H9 (cell line): ENCODE results near the gene CDC27. TPM values are rescaled to one million over a fixed set of nuclear protein-coding genes. Genes with fewer than 3 reads are reported as not detected.
"Not testable (repeated sequence)": the region's sequence is repeated elsewhere in the genome, so short reads cannot be mapped to it uniquely, and the experiment has no call there.

Experiments used
- DNase-seq: peaks from one replicate; pipeline ENCODE4 v3.0.0-alpha.2; 2017
- H2AFZ ChIP-seq: one replicate; pipeline ENCODE4 v1.6.1; 2013; ENCODE audit warnings: mild to moderate bottlenecking, low read length, control low read depth, moderate library complexity
- H2AK5ac ChIP-seq: 2 replicates; pipeline ENCODE4 v1.6.1; 2013; ENCODE audit warnings: low read length, control low read depth, mixed read lengths; ENCODE audit not compliant: insufficient read length
- H2BK120ac ChIP-seq: one replicate; pipeline ENCODE4 v1.6.1; 2013; ENCODE audit warnings: low read depth, mild to moderate bottlenecking, low read length, control low read depth, inconsistent platforms; ENCODE audit not compliant: poor library complexity, severe bottlenecking
- H2BK12ac ChIP-seq: 2 replicates; pipeline ENCODE4 v1.6.1; 2013; ENCODE audit warnings: low read length, control low read depth, mixed read lengths, low read depth; ENCODE audit not compliant: insufficient read length
- H2BK15ac ChIP-seq: 2 replicates; pipeline ENCODE4 v1.6.1; 2013; ENCODE audit warnings: low read depth, low read length, control low read depth
- H2BK20ac ChIP-seq: one replicate; pipeline ENCODE4 v1.6.1; 2013; ENCODE audit warnings: low read depth, mild to moderate bottlenecking, low read length, control low read depth, inconsistent platforms; ENCODE audit not compliant: poor library complexity, severe bottlenecking
- H2BK5ac ChIP-seq: 2 replicates; pipeline ENCODE4 v1.6.1; 2013; ENCODE audit warnings: low read length, control low read depth, mixed read lengths; ENCODE audit not compliant: insufficient read length
- H3K14ac ChIP-seq: 2 replicates; pipeline ENCODE4 v1.6.1; 2013; ENCODE audit warnings: low read length, control low read depth; ENCODE audit not compliant: insufficient read depth
- H3K18ac ChIP-seq: 2 replicates; pipeline ENCODE4 v1.6.1; 2013; ENCODE audit warnings: low read depth, mild to moderate bottlenecking, mixed read lengths, low read length, control low read depth; ENCODE audit not compliant: insufficient read length
- H3K23ac ChIP-seq: 2 replicates; pipeline ENCODE4 v1.6.1; 2013; ENCODE audit warnings: low read length, control low read depth, mixed read lengths, low read depth; ENCODE audit not compliant: insufficient read length
- H3K23me2 ChIP-seq: 2 replicates; pipeline ENCODE4 v1.6.1; 2013; ENCODE audit warnings: low read depth, mild to moderate bottlenecking, mixed read lengths, low read length, control low read depth; ENCODE audit not compliant: insufficient read length, poor library complexity, severe bottlenecking
- H3K27ac ChIP-seq: 2 replicates; pipeline ENCODE4 v1.5.1; 2013; ENCODE audit warnings: low read length, control low read depth, mixed read lengths, low read depth; ENCODE audit not compliant: insufficient read length
- H3K27me3 ChIP-seq: 2 replicates; pipeline ENCODE4 v1.6.1; 2013; ENCODE audit warnings: low read length, control low read depth, inconsistent platforms; ENCODE audit not compliant: insufficient read depth
- H3K4ac ChIP-seq: 2 replicates; pipeline ENCODE4 v1.6.1; 2013; ENCODE audit warnings: low read depth, mild to moderate bottlenecking, control low read depth, inconsistent platforms, low read length, moderate library complexity
- H3K4me1 ChIP-seq: 2 replicates; pipeline ENCODE4 v1.6.1; 2013; ENCODE audit warnings: low read length, control low read depth, inconsistent platforms; ENCODE audit not compliant: insufficient read depth
- H3K4me2 ChIP-seq: 2 replicates; pipeline ENCODE4 v1.6.1; 2013; ENCODE audit warnings: low read length, control low read depth, mixed read lengths; ENCODE audit not compliant: insufficient read length, insufficient read depth
- H3K56ac ChIP-seq: 2 replicates; pipeline ENCODE4 v1.6.1; 2013; ENCODE audit warnings: low read depth, mild to moderate bottlenecking, mixed read lengths, low read length, control low read depth; ENCODE audit not compliant: insufficient read length
- H3K79me1 ChIP-seq: 2 replicates; pipeline ENCODE4 v1.6.1; 2013; ENCODE audit warnings: low read depth, mild to moderate bottlenecking, moderate library complexity, low read length, control low read depth, inconsistent platforms; ENCODE audit not compliant: insufficient read depth, poor library complexity, severe bottlenecking
- H3K79me2 ChIP-seq: 2 replicates; pipeline ENCODE4 v1.6.1; 2013; ENCODE audit warnings: low read length, control low read depth, inconsistent platforms; ENCODE audit not compliant: insufficient read depth
- H3K9ac ChIP-seq: 2 replicates; pipeline ENCODE4 v1.6.1; 2013; ENCODE audit warnings: low read length, control low read depth, mixed read lengths; ENCODE audit not compliant: insufficient read length; ENCODE audit errors: extremely low read depth
- H3K9me3 ChIP-seq: one replicate; pipeline ENCODE4 v1.6.1; 2013; ENCODE audit warnings: low read depth, low read length, inconsistent platforms; ENCODE audit not compliant: control insufficient read depth
- H3T11ph ChIP-seq: one replicate; pipeline ENCODE4 v1.6.1; 2013; ENCODE audit warnings: mild to moderate bottlenecking, low read length, control low read depth, inconsistent platforms
- H4K20me1 ChIP-seq: one replicate; pipeline ENCODE4 v1.6.1; 2013; ENCODE audit not compliant: control insufficient read depth, insufficient read length, insufficient read depth
- H4K5ac ChIP-seq: 2 replicates; pipeline ENCODE4 v1.6.1; 2013; ENCODE audit warnings: low read depth, mild to moderate bottlenecking, mixed read lengths, low read length, control low read depth; ENCODE audit not compliant: insufficient read length
- H4K8ac ChIP-seq: replicated peaks from 2 replicates; pipeline ENCODE4 v1.6.1; 2013; ENCODE audit warnings: low read length, control low read depth, mixed read lengths, low read depth; ENCODE audit not compliant: insufficient read length
- H4K91ac ChIP-seq: 2 replicates; pipeline ENCODE4 v1.6.1; 2013; ENCODE audit warnings: low read depth, mild to moderate bottlenecking, moderate library complexity, mixed read lengths, low read length, control low read depth; ENCODE audit not compliant: insufficient read length
- H3K27ac Mint-ChIP-seq, 3 experiments: 2 replicates in 2 of 3; 3 replicates in 1 of 3; pipeline ENCODE4 v1.8.0; 2020 to 2021; ENCODE audit warnings: mixed read lengths in 3 of 3, mild to moderate bottlenecking in 1 of 3, moderate library complexity in 1 of 3
- H3K27me3 Mint-ChIP-seq: 2 replicates; pipeline ENCODE4 v1.8.0; 2021; ENCODE audit warnings: low read depth, mild to moderate bottlenecking, moderate library complexity, mixed read lengths
- H3K36me3 Mint-ChIP-seq, 3 experiments: 2 replicates in 2 of 3; 3 replicates in 1 of 3; pipeline ENCODE4 v1.8.0; 2020 to 2021; ENCODE audit warnings: low read depth in 3 of 3, mixed read lengths in 3 of 3; ENCODE audit not compliant: insufficient read depth in 1 of 3
- H3K4me1 Mint-ChIP-seq, 2 experiments: 2 replicates each; pipeline ENCODE4 v1.8.0; 2020; ENCODE audit warnings: mixed read lengths in 2 of 2
- H3K4me3 Mint-ChIP-seq, 2 experiments: 2 replicates in 1 of 2; 3 replicates in 1 of 2; pipeline ENCODE4 v1.8.0; 2020 to 2021; ENCODE audit warnings: mild to moderate bottlenecking in 2 of 2, mixed read lengths in 2 of 2, moderate library complexity in 1 of 2
- H3K9me3 Mint-ChIP-seq, 2 experiments: 2 replicates in 1 of 2; 3 replicates in 1 of 2; pipeline ENCODE4 v1.8.0; 2020; ENCODE audit warnings: mild to moderate bottlenecking in 2 of 2, mixed read lengths in 2 of 2, moderate library complexity in 1 of 2
- WGBS: extraction: QIAGEN DNeasy Blood & Tissue Kit; methylation state at CpG from one replicate; pipeline ENCODE4 v1.1.7; 2013; ENCODE audit warnings: missing lambda C conversion rate, low lambda C conversion rate, mixed read lengths; ENCODE audit not compliant: insufficient read length; ENCODE audit errors: extremely low coverage; 5-methylcytosine and 5-hydroxymethylcytosine counted together
- total RNA-seq: library from RNA; stranded (reverse); gene quantifications from 2 replicates; pipeline ENCODE4 v1.2.1, GENCODE V29; 2021
- TF ChIP-seq, protein P1 (sequence below): fragments of 200-600 bp; sonication (generic); conservative IDR thresholded peaks from 3 replicates; pipeline ENCODE4 v1.8.0; 2021; ENCODE audit warnings: antibody characterized with exemption, mild to moderate bottlenecking

Gene CDC27
- total RNA-seq, 1 experiment from 2014 or later: 82.5 TPM

- Histone ChIP-seq H4K5ac (no peak overlapping the region), H3K18ac (no peak overlapping the region), H2BK15ac (no peak overlapping the region), H2BK12ac (no peak overlapping the region), H2BK20ac (no peak overlapping the region), H3K27ac (no peak overlapping the region), H3K9ac (no peak overlapping the region), H3K9me3 (no peaks in the 10 kb centered on the region), H4K8ac (no peak overlapping the region), H3K4me2 (no peak overlapping the region), H3K79me1 (peaks cover 5% of the 10 kb centered on the region), H3K23ac (no peak overlapping the region), H3K56ac (no peak overlapping the region), H3K79me2 (no peaks in the 10 kb centered on the region), H3T11ph (no peak overlapping the region), H2AFZ (no peak overlapping the region), H3K23me2 (no peaks in the 10 kb centered on the region), H4K91ac (no peak overlapping the region), H3K14ac (no peak overlapping the region), H2BK120ac (no peak overlapping the region), H4K20me1 (no peaks in the 10 kb centered on the region), H2BK5ac (no peak overlapping the region), H3K27me3 (no peaks in the 10 kb centered on the region), H3K4me1 (no peaks in the 10 kb centered on the region), H2AK5ac (no peak overlapping the region), H3K4ac (no peak overlapping the region)
- no CpG with 5 or more reads among the region's 1 CpG for WGBS
- Mint-ChIP-seq H3K9me3 (no peaks in the 10 kb centered on the region), H3K36me3 (peaks cover 0 to 5% (median 0%) of the 10 kb centered on the region in 3 experiments; a peak in 3 of 7 replicates), H3K27ac (no peak overlapping the region), H3K4me1 (peaks cover 5% of the 10 kb centered on the region in 2 experiments; a peak in 3 of 4 replicates), H3K4me3 (no peak overlapping the region), H3K27me3 (no peaks in the 10 kb centered on the region)
- TF ChIP-seq, protein P1, sequence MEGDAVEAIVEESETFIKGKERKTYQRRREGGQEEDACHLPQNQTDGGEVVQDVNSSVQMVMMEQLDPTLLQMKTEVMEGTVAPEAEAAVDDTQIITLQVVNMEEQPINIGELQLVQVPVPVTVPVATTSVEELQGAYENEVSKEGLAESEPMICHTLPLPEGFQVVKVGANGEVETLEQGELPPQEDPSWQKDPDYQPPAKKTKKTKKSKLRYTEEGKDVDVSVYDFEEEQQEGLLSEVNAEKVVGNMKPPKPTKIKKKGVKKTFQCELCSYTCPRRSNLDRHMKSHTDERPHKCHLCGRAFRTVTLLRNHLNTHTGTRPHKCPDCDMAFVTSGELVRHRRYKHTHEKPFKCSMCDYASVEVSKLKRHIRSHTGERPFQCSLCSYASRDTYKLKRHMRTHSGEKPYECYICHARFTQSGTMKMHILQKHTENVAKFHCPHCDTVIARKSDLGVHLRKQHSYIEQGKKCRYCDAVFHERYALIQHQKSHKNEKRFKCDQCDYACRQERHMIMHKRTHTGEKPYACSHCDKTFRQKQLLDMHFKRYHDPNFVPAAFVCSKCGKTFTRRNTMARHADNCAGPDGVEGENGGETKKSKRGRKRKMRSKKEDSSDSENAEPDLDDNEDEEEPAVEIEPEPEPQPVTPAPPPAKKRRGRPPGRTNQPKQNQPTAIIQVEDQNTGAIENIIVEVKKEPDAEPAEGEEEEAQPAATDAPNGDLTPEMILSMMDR: no peak
- DNase-seq: no peak
Measured at GRCh38 chr17:47076171-47076570, 112.9 kb downstream of the CDC27 start.

DNA sequence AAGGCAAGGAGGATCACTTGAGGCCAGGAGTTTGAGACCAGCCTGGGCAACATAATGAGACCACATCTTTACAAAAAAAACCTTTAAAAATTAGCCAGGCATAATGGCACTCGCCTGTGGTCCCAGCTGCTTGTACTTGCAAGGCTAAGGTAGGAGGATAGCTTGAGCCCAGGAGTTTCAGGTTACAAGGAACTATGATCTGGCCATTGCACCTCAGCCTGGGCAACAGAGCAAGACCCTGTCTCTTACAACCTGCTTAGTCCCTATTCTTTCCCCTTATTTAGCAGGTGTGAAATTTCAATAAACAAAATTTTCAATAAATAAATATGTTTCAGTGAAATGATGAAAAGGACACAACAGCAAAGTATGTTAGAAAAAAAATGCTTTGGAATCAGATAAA, 114.7 kb downstream of the CDC27 start:
- not testable (repeated sequence) for H3K4me1 Mint-ChIP-seq

More for the DNA sequence above, 114.7 kb downstream of the CDC27 start:
- not testable (repeated sequence) for H4K8ac ChIP-seq, H3K56ac ChIP-seq, H3K18ac ChIP-seq, H3K27me3 ChIP-seq, H3K9me3 ChIP-seq, H3K4me1 ChIP-seq, H2BK5ac ChIP-seq, H3K23me2 ChIP-seq, H3K4me3 Mint-ChIP-seq, H3K9me3 Mint-ChIP-seq, H2AFZ ChIP-seq, H4K5ac ChIP-seq, H3K23ac ChIP-seq, H3K4me2 ChIP-seq, H2BK12ac ChIP-seq, H3K27ac Mint-ChIP-seq, H2AK5ac ChIP-seq, H3K27me3 Mint-ChIP-seq, H4K91ac ChIP-seq, H3K14ac ChIP-seq, H3K27ac ChIP-seq, H3K79me1 ChIP-seq, H2BK120ac ChIP-seq, H3K9ac ChIP-seq, H3K4ac ChIP-seq, H3K36me3 Mint-ChIP-seq, H4K20me1 ChIP-seq, H3T11ph ChIP-seq, DNase-seq, H2BK20ac ChIP-seq, H3K79me2 ChIP-seq, H2BK15ac ChIP-seq
- WGBS: no CpG with 5 or more reads among the region's 1 CpG
